Hepatocyte (in vitro differentiated cells): ENCODE results near the gene TTC7B.

Experiments used
- CTCF ChIP-seq: fragments of 200-600 bp; sonication (generic); IDR thresholded peaks from 2 replicates; pipeline ENCODE4 v1.5.1; 2016; ENCODE audit warnings: antibody characterized with exemption, mild to moderate bottlenecking; ENCODE audit not compliant: poor library complexity
- EZH2phosphoT487 ChIP-seq: fragments of 200-600 bp; sonication (generic); IDR thresholded peaks from one replicate; pipeline ENCODE4 v1.6.1; 2018; ENCODE audit warnings: antibody characterized with exemption, mild to moderate bottlenecking, low read depth, moderate library complexity; ENCODE audit not compliant: unreplicated experiment, severe bottlenecking

- TF ChIP-seq CTCF (no peak), EZH2phosphoT487 (no peak)
These were observed 237.1 kb downstream of the TTC7B start for GRCh38 chr14:90579088-90579487.
